Peyer's patch (tissue), 4 donors: ENCODE data around the gene ZC2HC1B. TPM values are rescaled to one million over a fixed set of nuclear protein-coding genes. Genes with fewer than 3 reads are reported as not detected.

Source experiments
- DNase-seq, 3 donors: peaks; one replicate each; pipeline ENCODE4 v3.0.0-alpha.2; 2017 to 2019
- H3K27ac ChIP-seq, 4 donors: fragments of 200-600 bp; sonication (generic); one replicate each; pipeline ENCODE4 v1.5.1; 2016 to 2019
- H3K27me3 ChIP-seq, 2 donors: fragments of 200-600 bp; sonication (generic); one replicate each; pipeline ENCODE4 v1.5.1; 2019
- H3K36me3 ChIP-seq, 3 donors: fragments of 200-600 bp; sonication (generic); one replicate each; pipeline ENCODE4 v1.5.1; 2016 to 2019
- H3K4me1 ChIP-seq, 4 donors: fragments of 200-600 bp; sonication (generic); one replicate each; pipeline ENCODE4 v1.5.1; 2016 to 2019
- H3K4me3 ChIP-seq, 4 donors: fragments of 200-600 bp; sonication (generic); 1 replicate in 3 of 4; 2 replicates in 1 of 4; pipeline ENCODE4 v1.5.1; 2016 to 2019; ENCODE audit warnings: mild to moderate bottlenecking in 1 of 4
- H3K9me3 ChIP-seq, 4 donors: fragments of 200-600 bp; sonication (generic); one replicate each; pipeline ENCODE4 v1.5.1; 2016 to 2019; ENCODE audit warnings: mild to moderate bottlenecking in 1 of 4
- POLR2A ChIP-seq, 2 donors: fragments of 450-650 bp; IDR thresholded peaks; one replicate each; pipeline ENCODE4 v1.5.1; 2017; ENCODE audit warnings: antibody characterized with exemption in 2 of 2, mild to moderate bottlenecking in 2 of 2, moderate library complexity in 2 of 2
- total RNA-seq, 4 donors: library from RNA; depleted of rRNA; stranded (reverse); fragments of >200 nt; gene quantifications; one replicate each; pipeline ENCODE4 v1.1.0, GENCODE V29; 2016
- TF ChIP-seq, protein P1 (sequence below), 6 experiments: fragments of 450-650 bp in 4 of 6; fragments of 200-600 bp in 2 of 6; sonication (generic) in 1 of 6; IDR thresholded peaks; one replicate each; pipeline ENCODE4 v1.5.1; 2017 to 2019; ENCODE audit warnings: antibody characterized with exemption in 6 of 6, mild to moderate bottlenecking in 3 of 6, moderate library complexity in 1 of 6

The ZC2HC1B gene
- total RNA-seq, 4 donors from 2014 or later = not detected

DNA sequence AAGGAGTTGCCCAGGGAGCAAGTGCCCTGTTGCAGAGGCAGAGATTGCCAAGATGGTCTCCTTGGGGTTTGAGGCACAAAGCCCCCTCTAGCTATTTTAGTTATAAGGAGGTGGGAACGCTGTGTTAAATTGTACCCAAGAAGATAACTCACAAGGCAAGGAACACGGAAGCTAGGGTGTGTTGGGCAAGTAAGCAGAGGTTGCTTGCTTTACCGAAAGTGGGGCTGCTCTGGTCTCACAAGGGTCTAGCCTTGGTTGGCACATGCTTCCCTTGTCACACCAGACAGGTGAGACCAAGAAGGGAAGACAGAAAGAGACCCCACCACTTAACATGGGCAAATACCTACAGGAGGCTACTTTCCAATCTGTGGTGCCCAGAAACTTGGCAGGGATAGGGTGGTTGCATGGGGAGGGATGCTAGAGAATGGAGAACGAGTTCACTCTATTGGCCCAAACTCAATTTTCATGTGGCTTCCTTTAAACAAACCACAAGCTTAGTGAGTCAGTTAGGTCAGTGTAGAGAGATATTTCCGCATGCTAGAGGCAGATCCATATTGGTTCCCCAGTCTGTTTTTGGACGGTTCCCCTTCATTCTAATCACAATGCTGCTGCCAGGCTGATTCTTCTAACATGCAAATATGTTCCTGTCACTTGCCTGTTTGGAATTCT is 101.4 kb downstream of the ZC2HC1B start:
- no peak for TF ChIP-seq POLR2A (IDR thresholded peaks at IDR 0.05)
- TF ChIP-seq, protein P1, sequence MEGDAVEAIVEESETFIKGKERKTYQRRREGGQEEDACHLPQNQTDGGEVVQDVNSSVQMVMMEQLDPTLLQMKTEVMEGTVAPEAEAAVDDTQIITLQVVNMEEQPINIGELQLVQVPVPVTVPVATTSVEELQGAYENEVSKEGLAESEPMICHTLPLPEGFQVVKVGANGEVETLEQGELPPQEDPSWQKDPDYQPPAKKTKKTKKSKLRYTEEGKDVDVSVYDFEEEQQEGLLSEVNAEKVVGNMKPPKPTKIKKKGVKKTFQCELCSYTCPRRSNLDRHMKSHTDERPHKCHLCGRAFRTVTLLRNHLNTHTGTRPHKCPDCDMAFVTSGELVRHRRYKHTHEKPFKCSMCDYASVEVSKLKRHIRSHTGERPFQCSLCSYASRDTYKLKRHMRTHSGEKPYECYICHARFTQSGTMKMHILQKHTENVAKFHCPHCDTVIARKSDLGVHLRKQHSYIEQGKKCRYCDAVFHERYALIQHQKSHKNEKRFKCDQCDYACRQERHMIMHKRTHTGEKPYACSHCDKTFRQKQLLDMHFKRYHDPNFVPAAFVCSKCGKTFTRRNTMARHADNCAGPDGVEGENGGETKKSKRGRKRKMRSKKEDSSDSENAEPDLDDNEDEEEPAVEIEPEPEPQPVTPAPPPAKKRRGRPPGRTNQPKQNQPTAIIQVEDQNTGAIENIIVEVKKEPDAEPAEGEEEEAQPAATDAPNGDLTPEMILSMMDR (IDR thresholded peaks at IDR 0.05) = no peak
- Histone ChIP-seq H3K36me3 (no peaks in the 10 kb centered on the region), H3K27me3 (no peaks in the 10 kb centered on the region), H3K9me3 (no peaks in the 10 kb centered on the region), H3K4me3 (no peak overlapping the region), H3K4me1 (peaks cover 0 to 19% (median 0%) of the 10 kb centered on the region in 4 donors), H3K27ac (no peak overlapping the region)
- no peak for DNase-seq

DNA sequence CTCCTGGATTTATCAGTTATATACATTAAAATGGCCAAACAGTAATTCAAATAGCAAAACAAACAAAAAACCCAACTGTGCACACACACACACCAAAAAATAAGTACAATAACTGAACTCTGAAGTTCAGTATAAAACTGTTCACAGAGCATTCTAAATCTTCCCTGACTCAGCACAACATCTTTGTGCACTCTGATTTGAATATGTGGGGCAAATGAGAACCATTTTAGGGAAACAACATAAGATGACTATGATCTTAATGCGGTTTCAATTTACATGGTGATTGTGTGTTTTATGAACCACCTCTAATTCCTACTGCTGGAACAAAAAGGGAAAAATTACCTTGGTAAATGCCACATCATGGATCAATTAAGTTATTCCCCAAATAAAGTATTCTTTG is 102.0 kb downstream of the ZC2HC1B start:
- H3K36me3 ChIP-seq = no peaks in the 10 kb centered on the region
- no peak overlapping the region for H3K4me3 ChIP-seq
- TF ChIP-seq POLR2A (IDR thresholded peaks at IDR 0.05) = no peak
- TF ChIP-seq, protein P1 (IDR thresholded peaks at IDR 0.05) = no peak
- peaks cover 0 to 19% (median 0%) of the 10 kb centered on the region in 4 donors for H3K4me1 ChIP-seq
- H3K9me3 ChIP-seq = no peaks in the 10 kb centered on the region
- DNase-seq = no peak
- no peak overlapping the region for H3K27ac ChIP-seq
- H3K27me3 ChIP-seq = no peaks in the 10 kb centered on the region

DNA sequence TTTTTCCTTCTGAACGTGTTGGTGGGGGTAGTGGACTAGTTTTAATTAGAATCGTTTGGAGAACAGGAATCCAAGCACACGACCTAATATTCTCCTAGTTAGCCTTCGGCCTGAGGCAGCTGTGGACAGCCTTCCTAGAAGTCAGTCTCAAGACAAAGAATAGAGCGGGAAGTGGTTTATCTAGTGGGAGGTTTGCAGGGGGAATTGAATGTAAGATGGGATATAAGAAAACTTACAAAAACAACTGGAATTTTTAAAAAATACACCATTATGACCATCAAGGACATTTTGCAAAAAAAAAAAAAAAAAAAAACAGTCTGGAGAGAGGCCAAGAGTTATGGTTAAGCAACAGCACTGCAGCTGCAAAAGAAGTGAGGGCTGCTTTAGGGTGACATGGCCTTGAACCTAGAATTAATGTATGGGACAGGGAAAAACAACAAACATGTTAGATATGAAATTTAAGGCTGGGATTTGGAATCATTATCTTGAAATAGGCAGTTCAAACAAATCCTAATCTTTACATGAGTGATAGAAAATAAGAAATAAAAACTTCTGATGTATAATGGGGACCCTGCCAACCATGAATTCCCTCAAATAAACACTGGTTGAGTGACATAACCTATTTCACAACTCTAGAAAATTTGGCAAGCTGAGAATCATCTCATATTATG is 103.6 kb downstream of the ZC2HC1B start:
- DNase-seq = no peak
- Histone ChIP-seq H3K4me3 (no peak overlapping the region), H3K27ac (no peak overlapping the region), H3K27me3 (no peaks in the 10 kb centered on the region), H3K36me3 (no peaks in the 10 kb centered on the region), H3K9me3 (no peaks in the 10 kb centered on the region), H3K4me1 (peaks cover 0 to 19% (median 0%) of the 10 kb centered on the region in 4 donors)
- TF ChIP-seq, protein P1 (IDR thresholded peaks at IDR 0.05) = no peak
- TF ChIP-seq POLR2A (IDR thresholded peaks at IDR 0.05) = no peak

DNA sequence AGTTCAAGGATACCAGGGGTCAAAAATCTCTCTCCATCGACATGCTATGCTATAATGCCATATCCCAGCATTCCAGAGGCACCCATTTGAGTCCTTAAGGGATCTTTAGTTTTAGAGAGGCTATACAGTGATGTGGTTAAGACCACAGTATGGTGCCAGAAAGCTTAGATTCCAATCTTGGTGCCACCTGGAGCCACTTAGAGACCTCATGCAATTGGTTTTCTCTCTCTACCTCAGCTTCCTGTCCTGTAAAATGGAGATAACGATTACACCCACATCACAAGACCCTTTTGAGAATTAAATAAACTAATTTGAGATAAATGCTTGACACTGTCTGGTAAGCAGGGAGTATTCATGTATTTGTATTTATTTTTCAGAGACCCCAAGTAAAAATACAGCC is 104.8 kb downstream of the ZC2HC1B start:
- H3K9me3 ChIP-seq = no peaks in the 10 kb centered on the region

DNA sequence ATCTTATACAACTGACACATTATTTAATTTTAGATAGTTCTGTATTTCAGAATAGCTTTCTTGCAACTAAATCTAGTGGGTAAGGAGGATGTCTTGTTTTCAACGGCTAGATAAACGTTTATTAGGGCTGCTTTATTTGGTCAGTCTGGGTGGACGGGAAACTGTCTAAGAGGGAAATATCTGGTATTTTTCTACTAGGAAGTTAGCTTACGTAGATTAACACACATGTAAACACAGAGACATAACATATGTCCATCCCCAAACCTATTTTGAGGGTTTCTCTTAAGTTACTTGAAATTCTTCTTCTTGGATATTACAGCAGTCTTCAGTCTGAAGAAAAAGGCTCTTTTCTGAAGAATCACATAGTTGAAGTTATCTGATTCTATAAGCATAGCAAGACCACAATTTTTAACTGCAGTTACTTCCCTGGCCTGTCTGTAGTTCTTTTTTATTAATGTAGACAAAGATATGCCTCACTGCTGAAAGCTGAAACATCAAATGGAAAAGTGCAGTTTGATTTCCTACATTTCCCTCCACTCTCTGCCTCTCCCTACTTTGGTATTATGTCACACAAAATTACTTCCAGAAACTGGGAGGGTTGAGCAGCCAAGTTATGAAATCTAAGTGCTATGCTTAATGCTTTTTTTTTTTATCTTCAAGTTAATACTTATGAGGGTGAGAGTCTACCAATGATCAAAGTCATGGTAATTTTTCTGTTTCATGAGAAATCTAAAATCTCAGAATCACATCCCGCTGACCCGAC is 106.4 kb downstream of the ZC2HC1B start:
- Histone ChIP-seq H3K27ac (no peak overlapping the region), H3K4me3 (no peak overlapping the region), H3K36me3 (no peaks in the 10 kb centered on the region), H3K27me3 (no peaks in the 10 kb centered on the region), H3K9me3 (no peaks in the 10 kb centered on the region), H3K4me1 (no peaks in the 10 kb centered on the region)
- DNase-seq = no peak
- TF ChIP-seq POLR2A (IDR thresholded peaks at IDR 0.05) = no peak
- TF ChIP-seq, protein P1 (IDR thresholded peaks at IDR 0.05) = no peak

More for the DNA sequence above, 104.8 kb downstream of the ZC2HC1B start:
- Histone ChIP-seq H3K27me3 (no peaks in the 10 kb centered on the region), H3K4me3 (no peak overlapping the region), H3K4me1 (peaks cover 0 to 9% (median 0%) of the 10 kb centered on the region in 4 donors), H3K36me3 (no peaks in the 10 kb centered on the region), H3K27ac (no peak overlapping the region)
- no peak for DNase-seq
- TF ChIP-seq, protein P1 (IDR thresholded peaks at IDR 0.05) = no peak
- no peak for TF ChIP-seq POLR2A (IDR thresholded peaks at IDR 0.05)
